Breast epithelium (tissue), 3 donors: ENCODE data around the gene FANCC.

Experiments used
- POLR2A ChIP-seq: fragments of 450-650 bp; IDR thresholded peaks from one replicate; pipeline ENCODE4 v1.6.1; 2016; ENCODE audit warnings: antibody characterized with exemption, mild to moderate bottlenecking, moderate library complexity
- POLR2AphosphoS5 ChIP-seq, 3 donors: sonication (generic); formaldehyde crosslinking; IDR thresholded peaks; one replicate each; pipeline ENCODE4 v1.6.1; 2017; ENCODE audit warnings: antibody characterized with exemption in 3 of 3
- TF ChIP-seq, protein P1 (sequence below), 3 donors: fragments of 450-650 bp; IDR thresholded peaks; one replicate each; pipeline ENCODE4 v1.5.1; 2016 to 2017; ENCODE audit warnings: antibody characterized with exemption in 3 of 3, mild to moderate bottlenecking in 3 of 3, moderate library complexity in 3 of 3

DNA sequence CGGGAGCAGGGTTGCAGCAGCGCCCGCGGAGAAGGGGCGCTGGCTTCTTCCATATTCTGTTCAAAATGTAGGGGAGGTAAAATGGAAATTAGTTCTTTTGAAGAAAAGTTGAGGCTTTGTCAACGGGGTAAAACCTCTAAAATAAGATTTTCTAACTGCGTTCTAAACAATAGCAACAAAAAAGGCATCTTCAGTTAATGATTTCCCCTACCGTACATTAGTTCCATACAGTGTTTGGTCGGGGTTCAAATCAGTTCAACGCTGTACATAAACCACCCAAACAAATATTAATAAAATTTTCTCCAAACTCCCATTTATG is 343 bp upstream of the FANCC start:
- TF ChIP-seq, protein P1, sequence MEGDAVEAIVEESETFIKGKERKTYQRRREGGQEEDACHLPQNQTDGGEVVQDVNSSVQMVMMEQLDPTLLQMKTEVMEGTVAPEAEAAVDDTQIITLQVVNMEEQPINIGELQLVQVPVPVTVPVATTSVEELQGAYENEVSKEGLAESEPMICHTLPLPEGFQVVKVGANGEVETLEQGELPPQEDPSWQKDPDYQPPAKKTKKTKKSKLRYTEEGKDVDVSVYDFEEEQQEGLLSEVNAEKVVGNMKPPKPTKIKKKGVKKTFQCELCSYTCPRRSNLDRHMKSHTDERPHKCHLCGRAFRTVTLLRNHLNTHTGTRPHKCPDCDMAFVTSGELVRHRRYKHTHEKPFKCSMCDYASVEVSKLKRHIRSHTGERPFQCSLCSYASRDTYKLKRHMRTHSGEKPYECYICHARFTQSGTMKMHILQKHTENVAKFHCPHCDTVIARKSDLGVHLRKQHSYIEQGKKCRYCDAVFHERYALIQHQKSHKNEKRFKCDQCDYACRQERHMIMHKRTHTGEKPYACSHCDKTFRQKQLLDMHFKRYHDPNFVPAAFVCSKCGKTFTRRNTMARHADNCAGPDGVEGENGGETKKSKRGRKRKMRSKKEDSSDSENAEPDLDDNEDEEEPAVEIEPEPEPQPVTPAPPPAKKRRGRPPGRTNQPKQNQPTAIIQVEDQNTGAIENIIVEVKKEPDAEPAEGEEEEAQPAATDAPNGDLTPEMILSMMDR (IDR thresholded peaks at IDR 0.05) = no peak
- TF ChIP-seq POLR2AphosphoS5 (IDR thresholded peaks at IDR 0.05) (no peak), POLR2A (no peak)
